Frontal cortex (tissue), 4 donors: Measurements from ENCODE around the gene KRTAP5-4. TPM values are rescaled to one million over a fixed set of nuclear protein-coding genes. Genes with fewer than 3 reads are reported as not detected.
"Not testable (repeated sequence)": the region's sequence is repeated elsewhere in the genome, so short reads cannot be mapped to it uniquely, and the experiment has no call there.

ENCODE experiments used
- DNase-seq, 2 donors: peaks; one replicate each; pipeline ENCODE4 v3.0.0; 2012; ENCODE audit warnings: low spot score in 2 of 2
- FAIRE-seq: peaks from 2 replicates; lab custom pipeline; 2012; peaks lifted over from hg19 to GRCh38; lab: Jason Lieb, UNC
- total RNA-seq: library from RNA; depleted of rRNA; stranded (reverse); fragments of >200 nt; gene quantifications from one replicate; pipeline ENCODE4 v1.2.3, GENCODE V29; 2014
- donor health status: control.
- donor health status: control.
- donor health status: control.

KRTAP5-4 gene
- total RNA-seq, 1 donor from 2014 or later: not detected

GRCh38 chr11:1653541-1654387 is 31.8 kb upstream of the KRTAP5-4 start:
- no peak for FAIRE-seq

GRCh38 chr11:1652771-1653540 is 31.0 kb upstream of the KRTAP5-4 start:
- FAIRE-seq: no peak
- DNase-seq: peak; percentile 85 to 95

More at GRCh38 chr11:1653541-1654387, 31.8 kb upstream of the KRTAP5-4 start:
- DNase-seq: no peak

GRCh38 chr11:1652442-1652770 is 30.5 kb upstream of the KRTAP5-4 start:
- no peak for FAIRE-seq
- no peak for DNase-seq

- DNase-seq (no peak), FAIRE-seq (no peak)
Observed at GRCh38 chr11:1652026-1652425, 30.1 kb upstream of the KRTAP5-4 start.

GRCh38 chr11:1651411-1651980 is 29.6 kb upstream of the KRTAP5-4 start:
- DNase-seq: no peak
- FAIRE-seq: no peak

- FAIRE-seq: no peak
- DNase-seq: no peak
Observed at GRCh38 chr11:1650918-1651262, 29.0 kb upstream of the KRTAP5-4 start.

DNA sequence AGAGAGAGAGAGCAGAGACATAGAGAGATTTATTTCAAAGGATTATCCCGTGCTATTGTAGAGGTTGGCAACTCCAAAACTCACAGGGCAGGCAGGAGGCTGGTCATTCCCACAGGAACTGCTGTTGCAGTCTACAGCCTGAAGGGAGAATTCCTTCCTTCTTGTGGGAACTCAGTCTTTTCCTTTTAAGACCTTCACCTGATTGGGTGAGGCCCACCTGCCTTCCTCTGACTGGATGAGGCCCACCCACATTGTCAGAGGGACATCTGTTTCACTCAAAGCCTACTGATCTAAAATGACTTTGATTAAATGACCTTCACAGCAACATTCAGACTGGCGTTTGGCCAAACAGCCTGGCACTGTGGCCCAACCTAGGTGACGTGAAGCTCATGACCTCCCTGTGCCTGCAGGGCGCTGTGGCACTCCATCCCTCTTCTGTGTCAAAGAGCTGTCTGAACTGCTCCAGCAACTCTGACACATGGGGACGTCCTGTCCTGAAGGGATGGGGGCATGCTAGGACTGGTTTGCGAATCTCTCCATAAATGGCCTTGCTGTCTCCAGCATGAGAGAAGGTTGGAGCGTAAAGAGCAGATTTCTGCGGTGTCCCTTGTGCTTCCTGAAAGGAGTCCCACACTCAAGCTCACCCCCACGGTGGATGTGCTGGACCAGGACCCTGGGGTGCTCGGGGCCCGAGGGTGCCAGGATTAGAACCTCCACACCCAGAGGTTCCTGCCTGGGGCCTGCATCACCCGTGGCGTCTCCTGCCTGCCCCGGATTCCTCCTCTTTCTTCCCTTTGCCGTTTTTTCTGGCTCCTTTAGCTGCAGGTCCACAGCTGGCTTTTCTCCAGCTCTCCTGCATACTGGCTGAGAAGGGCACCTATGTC is 28.3 kb upstream of the KRTAP5-4 start:
- DNase-seq: no peak
- no peak for FAIRE-seq

DNA sequence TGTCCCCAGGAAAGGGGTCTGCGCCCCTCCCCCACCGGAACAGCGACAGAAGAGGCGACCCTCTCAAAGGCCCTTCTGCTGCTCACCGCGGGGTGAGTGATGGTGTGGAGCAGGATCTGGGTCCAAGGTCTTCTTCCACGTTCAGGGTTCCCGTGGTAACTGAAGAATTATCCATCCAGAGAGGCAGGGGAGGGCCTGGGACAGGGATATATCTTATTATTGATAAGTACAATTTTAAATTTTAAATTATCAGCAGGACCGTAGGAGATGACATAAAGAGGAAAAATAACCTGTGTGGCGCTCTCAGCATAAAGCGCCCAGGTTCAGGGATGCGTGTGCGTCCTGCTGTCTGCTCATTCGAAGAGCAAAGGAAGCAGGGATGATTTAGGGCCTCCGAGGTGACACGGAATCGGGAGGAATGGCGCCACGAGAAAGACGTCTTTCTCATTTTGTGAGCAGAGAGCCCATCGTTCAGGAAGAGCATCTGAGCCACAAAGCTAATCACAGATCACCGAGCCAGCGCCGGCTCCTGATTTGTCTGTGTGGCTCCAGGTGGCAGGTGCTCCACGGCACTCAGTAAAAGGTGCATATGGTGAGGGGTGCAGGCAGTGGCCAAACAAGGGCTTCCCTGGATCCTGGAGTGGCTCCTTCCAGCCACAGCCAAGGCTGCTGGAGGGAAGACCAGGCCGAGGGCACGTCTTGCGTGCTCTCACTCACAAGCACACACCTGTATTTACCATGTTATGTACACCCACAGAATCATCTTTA is 26.9 kb upstream of the KRTAP5-4 start:
- FAIRE-seq (no peak), DNase-seq (no peak)

GRCh38 chr11:1647901-1648652 is 26.1 kb upstream of the KRTAP5-4 start:
- no peak for DNase-seq
- no peak for FAIRE-seq

DNA sequence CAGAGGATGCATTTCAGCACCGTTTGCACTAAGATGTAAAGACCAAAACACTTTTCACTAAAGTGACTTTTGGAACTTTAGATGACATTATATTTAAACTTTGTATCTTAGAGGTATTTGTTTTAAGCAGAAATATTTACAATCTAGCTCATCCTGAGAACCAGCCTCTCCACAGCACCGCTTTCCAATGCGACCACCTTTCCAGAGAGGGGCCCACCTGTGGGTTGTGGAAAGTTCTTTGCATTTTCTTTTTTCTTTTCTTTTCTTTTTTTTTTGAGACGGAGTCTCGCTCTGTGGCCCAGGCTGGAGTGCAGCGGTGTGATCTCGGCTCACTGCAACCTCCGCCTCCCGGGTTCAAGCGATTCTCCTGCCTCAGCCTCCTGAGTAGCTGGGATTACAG is 24.6 kb upstream of the KRTAP5-4 start:
- not testable (repeated sequence) for FAIRE-seq

GRCh38 chr11:1645357-1645821 is 23.5 kb upstream of the KRTAP5-4 start:
- no peak for DNase-seq
- no peak for FAIRE-seq

More for the DNA sequence above, 24.6 kb upstream of the KRTAP5-4 start:
- not testable (repeated sequence) for DNase-seq

- no peak for DNase-seq
Observed at GRCh38 chr11:1644601-1645356, 22.8 kb upstream of the KRTAP5-4 start.

DNA sequence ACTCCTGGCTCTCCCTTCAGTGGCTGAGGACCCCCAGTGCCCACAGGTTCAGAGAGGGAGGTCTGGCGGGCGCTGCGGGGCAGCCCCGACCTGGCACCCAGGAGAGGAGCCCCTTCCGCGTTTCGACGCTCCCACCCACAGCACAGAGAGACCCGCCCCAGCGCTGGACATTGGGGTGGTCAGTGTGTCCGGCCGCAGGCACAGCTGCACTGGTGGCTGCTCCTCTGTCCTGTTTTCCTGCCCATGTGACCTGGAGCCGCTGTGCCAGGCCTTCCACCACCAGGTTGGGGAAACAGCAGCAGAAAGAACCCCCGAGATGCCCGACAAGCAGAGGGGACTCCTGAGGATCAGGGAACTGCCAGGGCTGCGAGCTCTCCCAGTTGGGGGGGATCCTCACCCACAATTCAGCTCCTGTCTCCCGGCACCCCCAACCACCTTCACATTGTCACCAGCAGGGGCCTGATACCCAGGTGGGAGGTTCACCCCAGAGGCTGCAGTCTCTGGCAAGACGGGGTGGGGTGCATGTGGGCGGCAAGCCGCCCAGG is 21.3 kb upstream of the KRTAP5-4 start:
- no peak for FAIRE-seq
- DNase-seq: no peak

More at GRCh38 chr11:1644601-1645356, 22.8 kb upstream of the KRTAP5-4 start:
- FAIRE-seq: no peak

- FAIRE-seq (no peak), DNase-seq (no peak)
Observed at GRCh38 chr11:1642288-1643145, 20.6 kb upstream of the KRTAP5-4 start.

DNA sequence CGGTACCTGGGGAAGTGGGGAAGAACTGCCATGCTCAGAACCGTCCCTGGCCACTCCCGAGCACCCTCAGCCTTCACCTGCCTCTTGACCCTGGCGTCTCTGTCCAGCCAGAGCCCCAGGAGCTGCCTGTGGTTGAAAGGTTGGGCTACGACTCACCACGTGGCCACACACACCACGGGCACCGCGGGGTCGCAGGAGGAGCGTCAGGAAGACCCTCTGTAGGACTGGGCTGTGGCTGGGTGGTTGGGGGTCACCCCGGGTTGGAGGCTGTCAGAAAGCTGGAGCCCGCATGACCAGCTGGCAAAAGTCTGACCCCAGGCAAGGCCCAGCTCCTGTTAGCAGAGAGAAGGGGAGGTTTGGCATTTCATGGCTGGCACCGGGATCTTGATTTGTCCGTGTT is 19.2 kb upstream of the KRTAP5-4 start:
- DNase-seq: no peak
- FAIRE-seq: no peak
